AG10803 (cell line): ENCODE results near the gene CREBBP.

Experiments used
- DNase-seq: peaks from one replicate; pipeline ENCODE4 v3.0.0; 2010; ENCODE audit warnings: low read depth
- H3K4me3 ChIP-seq: 2 replicates; pipeline ENCODE4 v1.5.1; 2011; ENCODE audit warnings: mild to moderate bottlenecking, low read length, control low read depth
- CTCF ChIP-seq: conservative IDR thresholded peaks from 2 replicates; pipeline ENCODE4 v1.5.1; 2011; ENCODE audit warnings: mild to moderate bottlenecking, low read length, control low read depth, inconsistent platforms

The CREBBP gene

GRCh38 chr16:3769013-3769412 is 111.5 kb downstream of the CREBBP start:
- no peak for TF ChIP-seq CTCF
- no peak for DNase-seq
- no peak overlapping the region for H3K4me3 ChIP-seq

GRCh38 chr16:3767333-3767986 is 113.1 kb downstream of the CREBBP start:
- no peak for TF ChIP-seq CTCF
- no peak for DNase-seq
- H3K4me3 ChIP-seq = no peak overlapping the region

GRCh38 chr16:3766177-3766576 is 114.3 kb downstream of the CREBBP start:
- no peak for DNase-seq
- TF ChIP-seq CTCF = no peak
- no peak overlapping the region for H3K4me3 ChIP-seq

GRCh38 chr16:3764409-3764808 is 116.1 kb downstream of the CREBBP start:
- H3K4me3 ChIP-seq = no peak overlapping the region
- TF ChIP-seq CTCF = no peak
- DNase-seq = no peak

GRCh38 chr16:3762107-3762750 is 118.3 kb downstream of the CREBBP start:
- no peak overlapping the region for H3K4me3 ChIP-seq

GRCh38 chr16:3761375-3762106 is 119.0 kb downstream of the CREBBP start:
- no peak overlapping the region for H3K4me3 ChIP-seq
- no peak for TF ChIP-seq CTCF
- no peak for DNase-seq

More at GRCh38 chr16:3762107-3762750, 118.3 kb downstream of the CREBBP start:
- no peak for DNase-seq
- no peak for TF ChIP-seq CTCF
